Thoracic aorta (tissue), 2 donors: Measurements from ENCODE around the gene LYL1. TPM values are rescaled to one million over a fixed set of nuclear protein-coding genes. Genes with fewer than 3 reads are reported as not detected.

Experiments
- ATAC-seq: fragments of 150-250 bp; one replicate; pipeline ENCODE4 v1.8.0; 2017; ENCODE audit warnings: low read depth; ENCODE audit not compliant: insufficient number of reproducible peaks, low FRiP score
- DNase-seq: peaks from one replicate; pipeline ENCODE4 v3.0.0-alpha.2; 2020; ENCODE audit warnings: low spot score
- H3K27ac ChIP-seq, 2 donors: fragments of 200-600 bp; sonication (generic); 1 replicate in 1 of 2; 2 replicates in 1 of 2; pipeline ENCODE4 v1.5.1; 2016; ENCODE audit warnings: mild to moderate bottlenecking in 2 of 2, moderate library complexity in 2 of 2
- H3K27me3 ChIP-seq: fragments of 200-600 bp; sonication (generic); replicated peaks from 2 replicates; pipeline ENCODE4 v1.6.0; 2016; ENCODE audit warnings: mild to moderate bottlenecking; ENCODE audit not compliant: insufficient read depth
- H3K36me3 ChIP-seq: fragments of 200-600 bp; sonication (generic); one replicate; pipeline ENCODE4 v1.5.1; 2016
- H3K4me1 ChIP-seq, 2 donors: fragments of 200-600 bp; sonication (generic); 1 replicate in 1 of 2; 2 replicates in 1 of 2; pipeline versions ENCODE4 v1.5.1 to v1.6.0; 2016; ENCODE audit warnings: low read depth in 2 of 2, mild to moderate bottlenecking in 1 of 2; ENCODE audit not compliant: control insufficient read depth in 1 of 2
- H3K4me3 ChIP-seq: fragments of 200-600 bp; sonication (generic); 2 replicates; pipeline ENCODE4 v1.5.1; 2016; ENCODE audit warnings: mild to moderate bottlenecking
- H3K9me3 ChIP-seq: fragments of 200-600 bp; sonication (generic); 2 replicates; pipeline ENCODE4 v1.5.1; 2016
- total RNA-seq, 2 donors: library from RNA; depleted of rRNA; stranded (reverse); fragments of >200 nt; gene quantifications; one replicate each; pipeline versions ENCODE4 v1.1.0 to v1.2.3, GENCODE V29; 2016
- TF ChIP-seq, protein P1 (sequence below): fragments of 200-600 bp; sonication (generic); IDR thresholded peaks from one replicate; pipeline ENCODE4 v1.5.1; 2019; ENCODE audit warnings: antibody characterized with exemption

The LYL1 gene
- total RNA-seq, 2 donors from 2014 or later = 10.6 to 36.1 TPM

DNA sequence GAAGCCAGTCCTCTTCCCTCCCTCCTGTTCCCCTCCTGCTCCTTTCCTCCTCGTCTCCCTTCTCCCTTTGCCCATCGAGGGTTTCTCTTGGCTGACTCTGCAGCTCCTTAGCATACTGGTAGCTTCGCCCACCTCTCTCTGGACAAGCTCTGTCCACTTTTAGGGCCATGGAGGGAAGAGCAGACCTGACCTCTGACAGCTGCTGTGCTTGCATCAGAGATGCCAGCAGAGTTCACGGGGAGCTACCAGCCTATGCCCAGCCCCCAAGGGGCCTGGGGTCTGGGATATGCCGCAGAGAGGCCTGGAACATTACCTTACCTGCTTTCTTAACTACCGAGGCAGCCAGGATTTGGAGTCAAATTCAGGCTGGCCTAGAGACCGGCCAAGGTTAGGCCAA, 19.7 kb downstream of the LYL1 start:
- H3K4me1 ChIP-seq = peaks cover 32 to 73% of the 10 kb centered on the region in 2 donors
- TF ChIP-seq, protein P1, sequence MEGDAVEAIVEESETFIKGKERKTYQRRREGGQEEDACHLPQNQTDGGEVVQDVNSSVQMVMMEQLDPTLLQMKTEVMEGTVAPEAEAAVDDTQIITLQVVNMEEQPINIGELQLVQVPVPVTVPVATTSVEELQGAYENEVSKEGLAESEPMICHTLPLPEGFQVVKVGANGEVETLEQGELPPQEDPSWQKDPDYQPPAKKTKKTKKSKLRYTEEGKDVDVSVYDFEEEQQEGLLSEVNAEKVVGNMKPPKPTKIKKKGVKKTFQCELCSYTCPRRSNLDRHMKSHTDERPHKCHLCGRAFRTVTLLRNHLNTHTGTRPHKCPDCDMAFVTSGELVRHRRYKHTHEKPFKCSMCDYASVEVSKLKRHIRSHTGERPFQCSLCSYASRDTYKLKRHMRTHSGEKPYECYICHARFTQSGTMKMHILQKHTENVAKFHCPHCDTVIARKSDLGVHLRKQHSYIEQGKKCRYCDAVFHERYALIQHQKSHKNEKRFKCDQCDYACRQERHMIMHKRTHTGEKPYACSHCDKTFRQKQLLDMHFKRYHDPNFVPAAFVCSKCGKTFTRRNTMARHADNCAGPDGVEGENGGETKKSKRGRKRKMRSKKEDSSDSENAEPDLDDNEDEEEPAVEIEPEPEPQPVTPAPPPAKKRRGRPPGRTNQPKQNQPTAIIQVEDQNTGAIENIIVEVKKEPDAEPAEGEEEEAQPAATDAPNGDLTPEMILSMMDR = no peak
- no peaks in the 10 kb centered on the region for H3K9me3 ChIP-seq
- no peak overlapping the region for H3K4me3 ChIP-seq
- peaks cover 23% of the 10 kb centered on the region for H3K36me3 ChIP-seq
- ATAC-seq = no peak
- H3K27ac ChIP-seq = peak overlapping the region; percentile 77 to 78
- H3K27me3 ChIP-seq = no peaks in the 10 kb centered on the region
- DNase-seq = no peak

DNA sequence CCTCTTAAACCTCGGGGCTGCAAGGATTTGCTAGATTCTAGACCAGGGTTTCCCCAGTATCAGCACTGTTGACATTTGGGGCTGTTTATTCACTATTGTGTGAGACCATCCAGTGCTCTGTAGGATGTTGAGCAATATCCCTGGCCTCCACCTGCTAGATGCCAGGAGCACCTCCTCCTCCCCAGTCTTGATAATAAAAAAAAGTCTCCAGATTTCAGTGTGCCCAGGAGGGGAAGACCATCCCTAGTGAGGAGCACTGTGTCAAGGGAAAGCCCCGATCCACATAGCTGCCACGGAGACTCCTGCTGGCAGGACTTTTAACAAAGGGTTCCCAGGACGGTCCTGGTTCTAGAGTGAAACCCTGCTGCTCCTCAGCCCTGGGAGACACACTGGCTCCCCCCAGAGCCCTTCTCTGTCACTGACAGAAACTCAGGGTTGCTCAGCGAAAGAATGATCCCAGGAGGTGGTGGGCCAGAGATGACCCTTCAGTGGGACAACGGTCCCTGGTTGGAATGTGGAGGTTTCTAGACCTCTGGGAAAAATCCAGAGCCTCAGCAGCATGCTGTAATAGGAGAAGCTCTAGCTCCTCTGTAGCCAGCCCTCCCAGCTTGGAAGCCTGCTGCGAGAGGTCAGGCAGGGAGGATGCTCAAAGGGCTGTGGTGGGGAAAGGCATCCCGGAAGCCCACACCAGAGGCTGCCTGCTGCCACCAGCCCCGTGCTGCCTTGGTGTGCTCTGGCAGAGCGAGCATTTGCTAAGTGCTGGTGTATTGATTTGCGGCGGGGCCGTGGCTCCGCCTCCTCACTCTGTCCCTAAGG, 20.3 kb downstream of the LYL1 start:
- Histone ChIP-seq H3K27me3 (no peaks in the 10 kb centered on the region), H3K4me1 (peaks cover 39 to 79% of the 10 kb centered on the region in 2 donors), H3K27ac (peak overlapping the region; percentile 77 to 78), H3K9me3 (no peaks in the 10 kb centered on the region), H3K4me3 (no peak overlapping the region), H3K36me3 (peaks cover 28% of the 10 kb centered on the region)
- TF ChIP-seq, protein P1 = peak; percentile 22
- DNase-seq = no peak
- ATAC-seq = no peak

DNA sequence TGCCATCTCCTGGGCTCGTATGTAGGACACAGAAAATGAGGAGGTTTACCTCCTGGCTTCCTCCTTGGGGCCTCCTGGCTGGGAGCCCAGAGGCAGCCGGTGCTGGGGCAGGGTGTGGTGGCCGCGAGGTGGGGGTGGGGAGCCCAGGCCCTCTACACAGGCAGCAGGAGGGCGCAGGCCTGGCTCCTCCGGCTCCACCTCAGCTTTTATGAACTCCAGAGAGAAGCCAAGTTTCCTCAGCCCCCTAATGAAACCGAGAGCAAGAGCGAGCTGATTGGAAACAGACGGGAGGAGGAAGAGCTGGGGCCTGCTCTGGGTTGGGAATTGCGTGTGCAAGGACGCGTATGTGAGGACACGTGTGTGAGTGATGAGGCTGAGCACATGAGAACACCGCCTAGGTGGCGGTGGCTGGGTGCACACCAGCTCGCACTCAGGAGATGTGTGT, 23.1 kb downstream of the LYL1 start:
- H3K4me3 ChIP-seq = peak overlapping the region; percentile 26

DNA sequence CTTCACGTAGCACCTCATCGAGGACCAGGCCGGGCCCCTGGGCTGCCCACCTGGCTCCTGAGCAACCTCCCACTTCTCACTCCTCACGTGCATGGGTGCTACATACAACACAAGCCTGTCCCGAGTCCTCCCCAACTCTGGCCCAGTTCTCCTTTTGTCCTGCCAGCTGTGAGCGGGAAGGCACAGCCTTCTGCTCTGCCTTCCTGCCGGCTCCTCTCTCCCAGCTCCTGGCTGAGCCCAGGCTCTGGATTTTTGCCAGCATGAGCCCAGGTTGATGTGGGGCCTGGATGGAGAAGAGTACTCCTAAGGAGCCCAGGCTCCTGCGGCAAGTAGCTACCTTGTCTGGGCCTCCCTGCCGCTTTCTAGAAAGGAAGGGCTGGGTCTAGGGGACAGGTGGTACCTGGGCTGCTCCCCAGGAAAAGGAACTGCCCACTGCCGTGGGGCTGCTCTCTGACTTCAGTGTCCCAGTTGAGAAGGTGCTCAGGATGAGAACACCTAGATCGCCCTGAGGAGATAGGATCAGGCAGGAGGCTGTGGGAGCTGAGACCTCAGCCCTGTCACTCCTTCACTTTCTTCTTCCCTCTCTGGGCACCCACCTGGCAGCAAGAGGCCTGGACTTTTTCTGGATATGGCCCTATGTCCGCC, 23.6 kb downstream of the LYL1 start:
- no peak for DNase-seq
- Histone ChIP-seq H3K27ac (peak overlapping the region; percentile 88 to 90), H3K36me3 (peaks cover 35% of the 10 kb centered on the region), H3K4me3 (peak overlapping the region; percentile 26), H3K4me1 (peaks cover 41 to 86% of the 10 kb centered on the region in 2 donors), H3K27me3 (no peaks in the 10 kb centered on the region), H3K9me3 (no peaks in the 10 kb centered on the region)
- ATAC-seq = no peak
- TF ChIP-seq, protein P1 = no peak

More for the DNA sequence above, 23.1 kb downstream of the LYL1 start:
- DNase-seq = no peak
- no peaks in the 10 kb centered on the region for H3K27me3 ChIP-seq
- peaks cover 41 to 81% of the 10 kb centered on the region in 2 donors for H3K4me1 ChIP-seq
- TF ChIP-seq, protein P1 = no peak
- ATAC-seq = no peak
- H3K9me3 ChIP-seq = no peaks in the 10 kb centered on the region
- peaks cover 38% of the 10 kb centered on the region for H3K36me3 ChIP-seq
- H3K27ac ChIP-seq = peak overlapping the region; percentile 88 to 90

DNA sequence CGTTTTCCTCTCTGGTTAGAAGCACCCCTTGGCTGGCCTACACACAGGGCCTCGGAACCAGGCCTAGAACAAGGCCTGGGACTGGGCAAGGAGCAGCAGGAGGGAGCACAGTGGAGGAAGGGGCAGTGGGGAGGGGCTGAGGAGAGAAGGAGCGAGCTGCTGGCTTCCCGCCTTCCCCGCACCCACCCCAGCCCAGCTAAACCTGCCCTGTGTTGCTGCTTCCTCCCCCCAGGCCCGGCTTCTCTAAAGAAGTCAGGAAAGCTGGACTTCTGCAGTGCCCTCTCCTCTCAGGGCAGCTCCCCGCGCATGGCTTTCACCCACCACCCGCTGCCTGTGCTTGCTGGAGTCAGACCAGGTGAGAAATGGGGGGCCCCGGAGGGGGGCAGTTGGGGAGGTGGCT, 24.3 kb downstream of the LYL1 start:
- H3K4me1 ChIP-seq = peaks cover 41 to 90% of the 10 kb centered on the region in 2 donors
- TF ChIP-seq, protein P1 = no peak
- peak overlapping the region; percentile 88 to 90 for H3K27ac ChIP-seq
- H3K9me3 ChIP-seq = no peaks in the 10 kb centered on the region
- H3K4me3 ChIP-seq = no peak overlapping the region
- no peaks in the 10 kb centered on the region for H3K27me3 ChIP-seq
- no peak for DNase-seq
- H3K36me3 ChIP-seq = peaks cover 36% of the 10 kb centered on the region
- ATAC-seq = no peak
